H1 (cell line): Measurements from ENCODE around the gene CALM1. TPM values are rescaled to one million over a fixed set of nuclear protein-coding genes. Genes with fewer than 3 reads are reported as not detected.

Experiments
- JUN ChIP-seq: IDR thresholded peaks from 2 replicates; pipeline ENCODE4 v1.6.1; 2011; ENCODE audit warnings: low read depth, mild to moderate bottlenecking, improper control_type of control experiment, low read length
- RAD21 ChIP-seq, 2 experiments: IDR thresholded peaks in 1 of 2; conservative IDR thresholded peaks in 1 of 2; 2 replicates each; pipeline ENCODE4 v1.6.1; 2011; ENCODE audit warnings: low read depth in 2 of 2, low read length in 2 of 2, improper control_type of control experiment in 1 of 2, inconsistent platforms in 1 of 2, mild to moderate bottlenecking in 1 of 2, moderate library complexity in 1 of 2
- polyA plus RNA-seq, 7 experiments: library from polyadenylated mRNA; depleted of rRNA in 3 of 7; stranded (reverse) in 5 of 7; unstranded in 2 of 7; fragments of >200 nt in 5 of 7; fragments of 200-250 nt in 2 of 7; gene quantifications; 1 replicate in 5 of 7; 2 replicates in 1 of 7; 4 replicates in 1 of 7; pipeline versions ENCODE4 v1.2.1 to v1.2.3, GENCODE V29; 2011 to 2013; ENCODE audit warnings: missing spikeins in 2 of 7, mixed read lengths in 2 of 7
- total RNA-seq: library from RNA; stranded (reverse); fragmentation: NEBNext Ultra II Directional; extraction: Animal tissue kit (Norgen Biotek cat#: 25700); gene quantifications from 2 replicates; pipeline ENCODE4 v1.2.1, GENCODE V29; 2021

CALM1 gene
- total and polyA plus RNA-seq, 2 of the 8 experiments (the other 6 are each of a cell fraction or from before 2014, with no cell fraction given): 285 to 422 TPM

DNA sequence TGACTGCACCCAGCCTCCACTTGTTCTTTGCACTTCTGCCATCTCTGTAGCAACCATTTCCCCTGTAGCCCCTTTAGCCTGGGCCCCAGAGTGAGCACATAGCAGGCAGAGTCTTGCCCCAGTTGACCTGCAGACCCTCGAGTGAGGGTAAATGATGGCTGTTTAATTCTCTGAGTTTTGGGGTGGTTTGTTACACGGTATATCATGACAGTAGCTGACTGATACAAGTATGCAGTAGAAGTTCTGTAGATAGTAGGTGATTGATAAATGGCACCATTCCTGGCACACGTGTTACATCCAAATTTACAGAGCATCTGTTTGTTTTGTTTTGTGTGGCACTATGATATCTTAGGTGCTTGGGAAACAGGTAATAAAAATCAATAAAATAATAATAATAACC lies 32.4 kb downstream of the CALM1 start (continued):
- TF ChIP-seq RAD21 (IDR thresholded peaks at IDR 0.05 in 1 of 2, conservative IDR thresholded peaks at IDR 0.05 in 1 of 2; ENCODE audit: low read depth in 2 of 2, low read length in 2 of 2): no peak
- TF ChIP-seq JUN: no peak
